Measurements from ENCODE around the gene SLCO2A1.

Gene SLCO2A1

DNA sequence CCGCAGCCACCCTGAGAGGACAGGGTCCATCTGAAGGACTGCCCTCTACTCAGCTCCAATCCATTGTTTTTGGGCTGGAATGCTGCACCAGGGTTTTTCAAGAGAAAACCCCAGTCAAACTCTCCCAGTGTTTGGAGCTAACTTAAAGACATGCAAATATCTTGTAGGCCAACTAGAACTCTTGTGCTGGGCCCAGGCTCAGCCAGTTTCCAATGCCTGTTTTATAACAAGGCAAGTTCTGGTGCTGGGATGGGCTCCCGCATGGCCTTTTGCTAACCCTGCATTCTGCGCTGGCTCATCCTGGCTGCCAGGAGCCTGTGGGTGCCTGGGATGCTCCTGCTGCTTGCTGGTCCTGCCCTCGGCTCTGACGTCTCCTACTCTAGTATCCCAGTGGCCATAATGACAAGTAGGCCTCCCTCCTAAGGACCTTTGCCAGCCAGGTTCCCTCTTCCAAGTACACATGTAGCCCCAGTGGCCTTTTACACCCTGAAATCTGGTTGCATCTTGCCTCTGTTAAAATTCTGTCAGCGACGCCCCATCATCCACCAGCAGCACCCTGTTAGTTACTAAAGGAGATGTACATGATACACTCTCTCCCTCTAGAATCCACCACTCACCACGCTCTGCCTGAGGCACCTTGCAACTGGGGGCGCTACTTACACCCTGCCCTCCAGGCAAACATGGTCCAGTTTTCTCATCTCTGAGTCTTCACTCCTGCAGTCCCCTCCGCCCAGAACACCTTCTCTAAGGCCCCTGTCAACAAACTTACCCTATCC lies 103.6 kb downstream of the SLCO2A1 start:
- ATAC-seq (ENCODE audit: low read depth) (no peak), DNase-seq (ENCODE audit: low spot score) (no peak)
- no peak overlapping the region for H3K27ac ChIP-seq (ENCODE audit: poor library complexity, severe bottlenecking)
- no peaks in the 10 kb centered on the region for H3K36me3 ChIP-seq (ENCODE audit: low read depth)
- no peak overlapping the region for H3K4me3 ChIP-seq (ENCODE audit: severe bottlenecking)
- no peaks in the 10 kb centered on the region for H3K9me3 ChIP-seq (ENCODE audit: severe bottlenecking)
- H3K27me3 ChIP-seq (ENCODE audit: insufficient read depth, poor library complexity, severe bottlenecking), result no peaks in the 10 kb centered on the region
- TF ChIP-seq, protein P1, sequence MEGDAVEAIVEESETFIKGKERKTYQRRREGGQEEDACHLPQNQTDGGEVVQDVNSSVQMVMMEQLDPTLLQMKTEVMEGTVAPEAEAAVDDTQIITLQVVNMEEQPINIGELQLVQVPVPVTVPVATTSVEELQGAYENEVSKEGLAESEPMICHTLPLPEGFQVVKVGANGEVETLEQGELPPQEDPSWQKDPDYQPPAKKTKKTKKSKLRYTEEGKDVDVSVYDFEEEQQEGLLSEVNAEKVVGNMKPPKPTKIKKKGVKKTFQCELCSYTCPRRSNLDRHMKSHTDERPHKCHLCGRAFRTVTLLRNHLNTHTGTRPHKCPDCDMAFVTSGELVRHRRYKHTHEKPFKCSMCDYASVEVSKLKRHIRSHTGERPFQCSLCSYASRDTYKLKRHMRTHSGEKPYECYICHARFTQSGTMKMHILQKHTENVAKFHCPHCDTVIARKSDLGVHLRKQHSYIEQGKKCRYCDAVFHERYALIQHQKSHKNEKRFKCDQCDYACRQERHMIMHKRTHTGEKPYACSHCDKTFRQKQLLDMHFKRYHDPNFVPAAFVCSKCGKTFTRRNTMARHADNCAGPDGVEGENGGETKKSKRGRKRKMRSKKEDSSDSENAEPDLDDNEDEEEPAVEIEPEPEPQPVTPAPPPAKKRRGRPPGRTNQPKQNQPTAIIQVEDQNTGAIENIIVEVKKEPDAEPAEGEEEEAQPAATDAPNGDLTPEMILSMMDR (IDR thresholded peaks at IDR 0.05; ENCODE audit: poor library complexity, severe bottlenecking), result no peak
- H3K4me1 ChIP-seq (ENCODE audit: insufficient read depth, poor library complexity, severe bottlenecking), result no peaks in the 10 kb centered on the region

DNA sequence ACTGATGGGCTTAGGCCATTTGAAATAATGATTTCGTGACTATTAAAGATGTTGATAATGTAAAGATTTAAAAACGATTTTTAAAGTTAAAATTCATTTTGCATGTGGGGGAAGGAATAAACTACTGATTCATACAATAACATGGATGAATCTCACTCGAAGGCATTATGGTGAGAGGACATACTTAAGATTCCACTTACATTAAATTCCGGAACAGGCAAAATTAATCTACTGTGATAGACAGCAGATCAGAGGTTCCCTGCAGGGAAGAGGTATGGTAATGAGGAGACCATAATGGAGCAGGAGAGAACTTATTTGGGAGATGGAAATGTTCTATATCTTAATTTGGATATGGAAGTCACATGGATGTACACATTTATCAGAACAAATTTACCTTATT lies 105.7 kb downstream of the SLCO2A1 start:
- no peaks in the 10 kb centered on the region for H3K4me1 ChIP-seq (ENCODE audit: insufficient read depth, poor library complexity, severe bottlenecking)
- no peaks in the 10 kb centered on the region for H3K27me3 ChIP-seq (ENCODE audit: insufficient read depth, poor library complexity, severe bottlenecking)
- H3K27ac ChIP-seq (ENCODE audit: poor library complexity, severe bottlenecking), result no peak overlapping the region
- TF ChIP-seq, protein P1 (IDR thresholded peaks at IDR 0.05; ENCODE audit: poor library complexity, severe bottlenecking), result no peak
- ATAC-seq (ENCODE audit: low read depth), result no peak
- no peak for DNase-seq (ENCODE audit: low spot score)
- H3K9me3 ChIP-seq (ENCODE audit: severe bottlenecking), result no peaks in the 10 kb centered on the region
- H3K36me3 ChIP-seq (ENCODE audit: low read depth), result no peaks in the 10 kb centered on the region
- no peak overlapping the region for H3K4me3 ChIP-seq (ENCODE audit: severe bottlenecking)

DNA sequence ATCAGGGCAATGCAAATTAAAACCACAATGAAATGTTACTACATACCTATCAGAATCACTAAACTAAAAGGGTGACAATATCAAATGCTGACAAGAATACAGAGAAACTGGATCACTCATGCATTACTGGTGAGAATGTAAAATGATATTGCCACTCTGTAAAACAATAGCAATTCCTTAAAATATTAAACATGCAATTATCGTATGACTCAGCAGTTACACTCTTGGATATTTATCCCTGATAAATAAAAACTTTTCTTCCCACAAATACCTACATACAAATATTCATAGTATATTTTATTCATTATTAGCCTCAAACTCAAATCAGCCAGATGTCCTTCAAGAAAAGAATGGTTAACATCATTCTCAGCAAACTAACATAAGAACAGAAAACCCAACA lies 108.1 kb downstream of the SLCO2A1 start:
- Histone ChIP-seq H3K4me3 (ENCODE audit: severe bottlenecking) (no peak overlapping the region), H3K36me3 (ENCODE audit: low read depth) (no peaks in the 10 kb centered on the region), H3K4me1 (ENCODE audit: insufficient read depth, poor library complexity, severe bottlenecking) (no peaks in the 10 kb centered on the region), H3K27ac (ENCODE audit: poor library complexity, severe bottlenecking) (no peak overlapping the region), H3K27me3 (ENCODE audit: insufficient read depth, poor library complexity, severe bottlenecking) (no peaks in the 10 kb centered on the region), H3K9me3 (ENCODE audit: severe bottlenecking) (no peaks in the 10 kb centered on the region)
- DNase-seq (ENCODE audit: low spot score) (no peak), ATAC-seq (ENCODE audit: low read depth) (no peak)
- TF ChIP-seq, protein P1 (IDR thresholded peaks at IDR 0.05; ENCODE audit: poor library complexity, severe bottlenecking), result no peak

DNA sequence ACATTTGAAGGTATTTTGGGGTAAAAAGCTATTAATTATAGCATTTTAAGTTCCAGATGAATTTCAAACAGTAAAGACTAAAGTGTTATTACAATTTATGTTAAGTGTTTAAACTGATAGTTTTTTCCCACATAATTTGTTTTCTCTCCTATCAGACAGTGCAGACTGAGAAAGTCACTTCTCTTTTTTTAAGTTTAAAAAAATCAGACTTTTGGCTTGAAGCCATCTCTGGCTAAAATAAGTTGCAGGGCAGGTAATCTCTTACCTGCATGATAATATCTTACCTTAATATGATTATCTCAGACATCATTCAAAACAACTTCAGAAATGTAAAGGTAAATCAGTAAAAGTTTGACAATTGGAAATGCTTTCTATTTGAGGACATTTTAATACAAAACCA lies 112.6 kb downstream of the SLCO2A1 start:
- no peak overlapping the region for H3K27ac ChIP-seq (ENCODE audit: poor library complexity, severe bottlenecking)
- H3K9me3 ChIP-seq (ENCODE audit: severe bottlenecking), result no peaks in the 10 kb centered on the region
- peaks cover 5% of the 10 kb centered on the region for H3K27me3 ChIP-seq (ENCODE audit: insufficient read depth, poor library complexity, severe bottlenecking)
- H3K36me3 ChIP-seq (ENCODE audit: low read depth), result no peaks in the 10 kb centered on the region
- DNase-seq (ENCODE audit: low spot score), result no peak
- H3K4me1 ChIP-seq (ENCODE audit: insufficient read depth, poor library complexity, severe bottlenecking), result no peaks in the 10 kb centered on the region
- no peak overlapping the region for H3K4me3 ChIP-seq (ENCODE audit: severe bottlenecking)
- TF ChIP-seq, protein P1 (IDR thresholded peaks at IDR 0.05; ENCODE audit: poor library complexity, severe bottlenecking), result no peak
- no peak for ATAC-seq (ENCODE audit: low read depth)

All from RWPE2 (cell line).